IPS-11a (cell line): ENCODE data around the gene SMG9.
"Not testable (repeated sequence)": the region's sequence is repeated elsewhere in the genome, so short reads cannot be mapped to it uniquely, and the experiment has no call there.

Source experiments
- H3K4me3 ChIP-seq: one replicate; pipeline ENCODE4 v1.5.1; 2013; ENCODE audit warnings: low read depth, low read length, control low read depth

SMG9 gene

GRCh38 chr19:43780706-43781525 is 26.2 kb upstream of the SMG9 start, which contains the start of gene KCNN4:
KCNN4 (minus strand) TSS chr19:43780973; CDS start chr19:43780861, 112 bp downstream.
- H3K4me3 ChIP-seq = no peak within 1 kb of the TSS

DNA sequence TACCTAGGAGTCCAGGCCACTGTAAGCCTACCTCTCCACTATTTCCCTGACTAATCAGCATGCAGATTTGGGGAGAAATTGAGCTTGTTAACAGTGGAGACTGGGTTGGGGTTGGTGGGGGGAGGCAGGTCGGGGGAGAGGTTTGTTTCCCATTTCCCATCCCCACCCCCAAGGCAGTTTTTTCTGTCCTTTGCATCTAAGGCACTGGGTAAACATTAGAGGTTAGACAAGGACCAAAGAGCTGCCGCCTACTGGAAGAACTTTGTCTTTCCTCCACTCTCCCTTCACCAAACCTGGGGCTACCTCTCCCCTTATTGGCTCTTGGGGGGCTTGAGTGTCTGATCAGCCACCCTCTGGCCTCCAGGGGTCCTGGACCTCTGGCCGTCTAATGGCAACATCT is 25.1 kb upstream of the SMG9 start:
- H3K4me3 ChIP-seq = no peak overlapping the region

- no peak overlapping the region for H3K4me3 ChIP-seq
Observed at GRCh38 chr19:43779147-43779819, 24.5 kb upstream of the SMG9 start.

DNA sequence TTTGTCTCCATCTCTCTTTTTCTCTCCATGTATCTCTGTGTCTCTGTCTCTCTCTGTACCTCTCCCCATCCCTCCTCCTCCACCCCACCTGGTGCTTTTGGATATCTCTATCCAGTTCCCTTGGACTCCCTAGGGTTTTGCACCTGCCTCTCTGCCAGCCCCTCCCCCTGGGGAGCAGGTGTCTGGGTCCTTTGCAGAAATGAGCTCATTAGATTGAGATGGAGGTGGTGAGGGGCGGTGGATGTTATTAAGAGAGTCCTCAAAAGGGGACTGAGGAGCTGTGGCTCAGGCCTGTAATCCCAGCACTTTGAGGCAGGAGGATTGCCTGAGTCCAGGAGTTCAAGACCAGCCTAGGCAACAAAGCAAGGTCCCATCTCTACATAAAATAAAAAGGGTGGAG is 23.9 kb upstream of the SMG9 start:
- no peak overlapping the region for H3K4me3 ChIP-seq

DNA sequence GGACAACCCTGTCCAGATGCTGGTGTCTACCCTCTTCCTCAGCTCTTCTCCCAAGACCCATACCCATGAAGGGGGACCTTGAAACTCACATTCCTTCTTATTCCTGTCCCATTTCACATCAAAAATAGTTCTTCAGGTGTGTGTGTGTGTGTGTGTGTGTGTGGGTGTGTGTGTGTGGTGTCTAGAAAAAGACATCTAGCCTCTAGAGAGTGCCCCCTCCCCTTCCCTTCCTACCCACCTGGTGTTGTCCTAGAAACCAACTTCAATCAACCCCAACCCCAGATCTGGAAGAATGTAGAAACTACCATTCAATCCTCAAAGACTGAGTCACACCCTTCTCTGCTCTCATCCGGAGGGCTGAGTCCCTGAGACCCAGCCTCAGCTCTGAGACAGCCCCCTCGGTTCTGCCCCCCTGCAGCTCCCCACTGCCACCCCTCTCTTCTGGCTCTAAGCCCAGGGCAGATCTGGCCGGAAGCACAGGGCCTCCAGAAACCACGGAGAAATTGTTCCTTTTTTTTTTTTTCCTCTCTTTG is 22.5 kb upstream of the SMG9 start:
- no peak overlapping the region for H3K4me3 ChIP-seq

- H3K4me3 ChIP-seq = no peak overlapping the region
Observed at GRCh38 chr19:43776286-43776685, 21.5 kb upstream of the SMG9 start.

DNA sequence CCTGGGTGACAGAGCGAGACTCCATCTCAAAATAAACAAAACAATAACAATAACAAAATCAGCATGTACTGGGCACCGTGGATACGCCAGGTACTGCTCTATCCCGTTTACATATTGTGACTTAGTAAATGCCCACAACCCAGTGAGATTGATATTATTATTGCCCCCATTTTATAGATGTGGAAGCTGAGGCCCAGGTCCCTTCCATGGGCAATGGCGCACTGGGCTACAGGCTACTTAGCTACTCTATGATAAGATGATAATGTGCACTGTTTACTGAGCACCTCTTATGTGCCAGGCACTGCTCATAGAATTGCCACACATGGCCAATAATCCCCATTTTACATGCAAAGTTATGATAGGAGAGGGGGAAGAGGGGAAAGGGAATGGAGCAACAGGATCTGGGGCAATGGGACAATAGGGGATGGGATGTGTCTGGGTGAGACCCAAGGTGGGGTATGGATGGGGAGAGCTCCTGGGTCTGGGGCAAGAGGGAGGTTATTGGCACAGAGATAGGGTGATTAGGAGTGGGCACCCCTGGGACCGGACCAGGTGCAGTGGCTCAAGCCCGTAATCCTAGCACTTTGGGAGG is 20.6 kb upstream of the SMG9 start:
- no peak overlapping the region for H3K4me3 ChIP-seq

DNA sequence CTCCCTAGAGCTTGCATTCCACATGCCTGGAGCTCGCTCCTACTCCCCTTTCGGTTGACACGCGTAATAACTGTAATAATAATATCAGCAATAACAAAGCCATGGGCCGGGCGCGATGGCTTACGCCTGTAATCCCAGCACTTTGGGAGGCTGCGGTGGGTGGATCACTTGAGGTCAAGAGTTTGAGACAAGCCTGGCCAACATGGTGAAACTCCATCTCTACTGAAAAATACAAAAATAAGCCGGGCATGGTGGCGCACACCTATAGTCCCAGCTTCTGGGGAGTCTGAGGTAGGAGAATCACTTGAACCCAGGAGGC is 20.1 kb upstream of the SMG9 start:
- peak overlapping the region; percentile 47 for H3K4me3 ChIP-seq

GRCh38 chr19:43774103-43774939 is 19.6 kb upstream of the SMG9 start:
- peak overlapping the region; percentile 47 for H3K4me3 ChIP-seq

- peak overlapping the region; percentile 47 for H3K4me3 ChIP-seq
Observed at GRCh38 chr19:43773725-43774102, 19.0 kb upstream of the SMG9 start.

- H3K4me3 ChIP-seq = no peak overlapping the region
Observed at GRCh38 chr19:43769256-43769655, 14.5 kb upstream of the SMG9 start.

DNA sequence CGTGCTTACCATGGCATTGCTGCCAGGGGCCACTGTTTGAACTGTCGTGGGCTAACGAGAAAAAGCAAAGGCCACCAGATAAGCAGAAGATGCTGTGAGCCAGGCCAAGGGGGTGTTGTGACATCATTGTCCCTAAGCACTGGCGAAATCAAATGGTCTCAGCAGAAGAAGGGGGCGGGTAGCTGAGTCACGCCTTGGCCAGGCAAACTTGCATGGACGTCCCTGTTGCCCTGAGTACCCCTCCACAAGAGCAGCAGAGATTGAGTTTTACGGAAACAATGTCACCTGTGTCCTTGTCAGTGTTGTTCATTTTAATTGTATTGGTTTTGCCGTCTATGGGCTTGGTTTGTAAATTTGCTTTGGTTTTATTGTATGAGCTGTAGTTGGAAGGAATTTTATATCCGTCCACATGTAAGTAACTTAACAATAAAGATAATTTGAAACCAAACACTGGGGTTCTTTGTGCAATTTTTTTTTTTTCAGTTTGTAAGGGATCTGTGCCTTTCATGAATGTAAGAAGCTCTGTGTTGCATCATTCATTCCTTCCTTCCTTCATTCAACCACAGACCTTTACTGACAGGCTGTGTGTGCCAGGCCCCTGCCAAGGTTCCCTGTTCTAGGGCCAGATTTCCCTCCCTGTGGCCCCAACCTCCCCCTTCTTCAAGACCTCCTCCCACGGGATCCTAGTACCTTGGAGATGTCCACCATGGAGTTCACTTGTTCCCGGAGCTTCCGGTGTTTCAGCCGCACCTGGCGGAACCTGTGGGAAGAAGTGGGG is 13.7 kb upstream of the SMG9 start:
- H3K4me3 ChIP-seq = no peak overlapping the region

GRCh38 chr19:43767818-43768217 is 13.1 kb upstream of the SMG9 start:
- no peak overlapping the region for H3K4me3 ChIP-seq

GRCh38 chr19:43767316-43767715 is 12.6 kb upstream of the SMG9 start:
- no peak overlapping the region for H3K4me3 ChIP-seq

DNA sequence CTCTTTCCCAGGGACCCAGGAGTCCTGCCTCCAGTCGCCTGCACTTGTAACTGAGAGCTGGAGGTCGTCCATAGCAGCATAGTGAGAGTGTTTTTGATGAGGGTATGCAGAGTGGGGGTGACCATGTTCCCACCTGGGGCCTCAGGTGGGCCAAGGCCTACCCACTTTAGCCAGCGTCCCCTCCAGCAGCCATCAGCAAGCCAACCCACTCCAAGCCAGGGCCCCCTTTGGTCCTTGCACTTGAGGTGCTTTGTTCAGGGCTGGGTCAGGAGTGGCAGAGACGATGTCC is 11.9 kb upstream of the SMG9 start:
- no peak overlapping the region for H3K4me3 ChIP-seq

DNA sequence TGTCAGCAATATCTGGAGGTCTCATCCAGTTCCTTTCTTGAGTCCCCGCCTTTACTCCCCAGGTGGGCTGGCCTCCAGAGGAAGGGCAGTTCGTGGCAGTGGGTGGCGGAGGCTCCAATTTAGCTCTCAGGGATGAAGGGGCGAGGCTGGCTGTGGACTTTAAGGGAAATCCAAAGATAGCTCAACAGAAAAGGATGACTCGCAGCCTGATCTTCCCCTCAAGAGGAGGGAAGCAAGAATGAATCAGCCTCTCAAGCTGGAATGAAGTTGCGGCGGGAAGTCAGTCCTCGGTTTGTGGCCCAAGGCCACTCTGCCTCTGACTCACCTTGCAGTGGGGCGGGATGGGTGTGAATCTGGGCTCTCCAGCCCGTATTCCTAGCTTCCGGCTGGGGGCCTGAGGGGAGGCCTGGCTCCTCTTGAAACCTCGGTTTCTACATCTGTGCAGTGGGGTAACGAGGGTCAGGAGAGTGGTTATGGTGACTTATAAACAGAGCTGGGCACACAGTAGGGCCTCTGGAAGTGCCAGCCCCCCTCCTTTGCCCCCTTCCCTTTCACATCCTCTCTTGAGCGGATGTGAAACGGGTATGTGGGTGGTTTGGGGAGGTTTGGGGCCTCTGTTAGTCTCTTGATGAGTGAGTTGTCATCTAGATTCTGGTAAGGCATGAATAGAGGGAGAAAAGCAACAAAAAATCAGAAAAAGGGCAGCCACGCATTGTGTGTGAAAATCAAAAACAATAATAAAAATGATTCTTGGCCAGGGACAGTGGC is 10.5 kb upstream of the SMG9 start:
- no peak overlapping the region for H3K4me3 ChIP-seq

- H3K4me3 ChIP-seq = not testable (repeated sequence)
Observed at GRCh38 chr19:43764684-43765083, 9.9 kb upstream of the SMG9 start.

GRCh38 chr19:43763473-43763939 is 8.7 kb upstream of the SMG9 start:
- H3K4me3 ChIP-seq = no peak overlapping the region

DNA sequence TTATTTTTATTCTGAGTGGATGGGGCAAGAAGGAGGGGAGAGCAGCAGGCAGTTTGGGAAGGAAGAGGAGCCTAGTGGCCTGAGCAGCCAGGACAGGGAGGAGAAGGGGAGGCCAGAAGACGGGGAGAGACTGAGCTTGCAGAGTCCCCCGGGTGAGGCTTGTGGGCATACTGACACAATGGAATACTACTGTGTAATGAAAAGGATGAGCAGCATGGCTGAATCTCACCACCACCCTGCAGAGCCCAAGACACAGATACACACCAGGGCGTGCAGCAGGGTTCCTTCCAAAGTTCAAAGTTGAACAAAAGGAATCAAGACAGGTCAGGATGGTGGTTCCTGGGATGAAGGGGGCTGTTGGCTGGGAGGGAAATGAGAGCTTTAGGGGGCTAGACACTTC is 8.1 kb upstream of the SMG9 start:
- H3K4me3 ChIP-seq = no peak overlapping the region

- H3K4me3 ChIP-seq = no peak overlapping the region
Observed at GRCh38 chr19:43760941-43761340, 6.2 kb upstream of the SMG9 start.
